DND-41 (cell line): ENCODE data around the gene YEATS2.

Experiments
- CTCF ChIP-seq: IDR thresholded peaks from 2 replicates; pipeline ENCODE4 v1.5.1; 2012; ENCODE audit warnings: borderline replicate concordance, low read length, moderate library complexity, mild to moderate bottlenecking; ENCODE audit not compliant: poor library complexity, severe bottlenecking; ENCODE audit errors: extremely low read depth
- EZH2 ChIP-seq: IDR thresholded peaks from 3 replicates; pipeline ENCODE4 v1.6.1; 2012; ENCODE audit warnings: borderline replicate concordance, low read depth, mild to moderate bottlenecking, moderate library complexity, low read length, inconsistent platforms; ENCODE audit not compliant: severe bottlenecking

GRCh38 chr3:183650554-183650953 lies 47.0 kb upstream of the YEATS2 start:
- TF ChIP-seq CTCF, result no peak
- TF ChIP-seq EZH2, result no peak
